Thyroid gland (tissue), 4 donors: ENCODE data around the gene CDK5RAP2. TPM values are rescaled to one million over a fixed set of nuclear protein-coding genes. Genes with fewer than 3 reads are reported as not detected.

Experiments
- DNase-seq, 2 donors: peaks; one replicate each; pipeline ENCODE4 v3.0.0-alpha.2; 2019
- H3K27ac ChIP-seq, 3 donors: fragments of 200-600 bp; sonication (generic); 1 replicate in 2 of 3; 2 replicates in 1 of 3; pipeline ENCODE4 v1.5.1; 2016 to 2019; ENCODE audit warnings: mild to moderate bottlenecking in 1 of 3, moderate library complexity in 1 of 3
- H3K27me3 ChIP-seq: fragments of 200-600 bp; sonication (generic); one replicate; pipeline ENCODE4 v1.5.1; 2019
- H3K36me3 ChIP-seq, 2 donors: fragments of 200-600 bp; sonication (generic); one replicate each; pipeline ENCODE4 v1.5.1; 2016 to 2019
- H3K4me1 ChIP-seq, 2 donors: fragments of 200-600 bp; sonication (generic); one replicate each; pipeline ENCODE4 v1.5.1; 2017 to 2019
- H3K4me3 ChIP-seq, 3 donors: fragments of 200-600 bp; sonication (generic); replicated peaks in 1 of 3; 1 replicate in 2 of 3; 2 replicates in 1 of 3; pipeline ENCODE4 v1.5.1; 2016; ENCODE audit warnings: mild to moderate bottlenecking in 1 of 3
- H3K9me3 ChIP-seq: fragments of 200-600 bp; sonication (generic); one replicate; pipeline ENCODE4 v1.5.1; 2017
- POLR2A ChIP-seq, 2 donors: fragments of 450-650 bp; IDR thresholded peaks; one replicate each; pipeline ENCODE4 v1.6.1; 2017; ENCODE audit warnings: antibody characterized with exemption in 2 of 2, mild to moderate bottlenecking in 2 of 2, moderate library complexity in 1 of 2
- WGBS, 2 donors: methylation state at CpG; one replicate each; pipeline ENCODE4 v1.1.5; 2017; 5-methylcytosine and 5-hydroxymethylcytosine counted together
- intact Hi-C: fragments of 100-400 bp; cut with DNase I; formaldehyde crosslinking; loops from one replicate; pipeline ENCODE4 v1.15.1; 2023
- total RNA-seq, 4 donors: library from RNA; depleted of rRNA; stranded (reverse); fragments of >200 nt; gene quantifications; one replicate each; pipeline ENCODE4 v1.2.3, GENCODE V29; 2016
- TF ChIP-seq, protein P1 (sequence below), 6 experiments: fragments of 200-600 bp in 3 of 6; fragments of 450-650 bp in 3 of 6; sonication (generic) in 3 of 6; IDR thresholded peaks; one replicate each; pipeline ENCODE4 v1.5.1; 2016 to 2019; ENCODE audit warnings: antibody characterized with exemption in 6 of 6, mild to moderate bottlenecking in 2 of 6, inconsistent platforms in 1 of 6, moderate library complexity in 1 of 6

CDK5RAP2 gene
- total RNA-seq, 4 donors from 2014 or later, result 39.5 to 51.9 (median 46.9) TPM

DNA sequence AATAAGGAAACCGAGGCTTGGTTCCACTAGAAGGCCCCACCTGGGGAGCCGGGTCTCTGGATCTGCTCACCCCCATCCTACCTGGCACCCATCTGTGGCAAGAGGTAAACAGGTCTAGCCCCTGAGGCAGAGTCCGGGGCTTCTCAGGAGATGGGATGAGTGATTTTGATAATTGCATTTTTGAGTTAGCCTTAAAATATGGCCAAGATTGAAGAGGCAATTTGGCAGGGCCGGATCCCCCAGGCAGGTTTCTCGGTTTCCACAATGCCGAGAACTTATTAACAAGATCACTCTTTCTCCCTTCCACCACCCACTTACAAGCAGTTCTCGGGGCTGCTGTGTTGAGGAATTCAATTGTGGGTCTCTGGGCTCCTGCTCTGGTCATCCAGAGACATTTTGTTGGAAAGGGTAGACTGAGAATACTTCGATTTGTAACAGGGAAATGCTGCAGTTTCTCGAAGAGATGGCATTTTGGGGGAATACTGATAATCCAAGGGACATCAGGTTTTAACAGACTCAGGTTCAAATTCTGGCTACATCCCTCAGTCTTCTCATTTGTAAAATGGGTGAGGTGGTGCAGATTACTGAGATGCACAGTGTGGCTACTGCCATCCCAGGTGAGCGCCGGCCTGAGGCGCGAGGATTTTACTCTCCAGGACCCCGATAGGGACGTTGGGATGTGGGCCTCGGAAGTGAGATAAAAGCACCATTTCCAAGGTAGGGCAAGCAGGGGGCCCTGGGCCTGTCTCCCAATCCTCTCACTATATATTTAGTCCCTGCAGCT lies 194.2 kb downstream of the CDK5RAP2 start:
- no peak for TF ChIP-seq POLR2A (IDR thresholded peaks at IDR 0.05)
- TF ChIP-seq, protein P1, sequence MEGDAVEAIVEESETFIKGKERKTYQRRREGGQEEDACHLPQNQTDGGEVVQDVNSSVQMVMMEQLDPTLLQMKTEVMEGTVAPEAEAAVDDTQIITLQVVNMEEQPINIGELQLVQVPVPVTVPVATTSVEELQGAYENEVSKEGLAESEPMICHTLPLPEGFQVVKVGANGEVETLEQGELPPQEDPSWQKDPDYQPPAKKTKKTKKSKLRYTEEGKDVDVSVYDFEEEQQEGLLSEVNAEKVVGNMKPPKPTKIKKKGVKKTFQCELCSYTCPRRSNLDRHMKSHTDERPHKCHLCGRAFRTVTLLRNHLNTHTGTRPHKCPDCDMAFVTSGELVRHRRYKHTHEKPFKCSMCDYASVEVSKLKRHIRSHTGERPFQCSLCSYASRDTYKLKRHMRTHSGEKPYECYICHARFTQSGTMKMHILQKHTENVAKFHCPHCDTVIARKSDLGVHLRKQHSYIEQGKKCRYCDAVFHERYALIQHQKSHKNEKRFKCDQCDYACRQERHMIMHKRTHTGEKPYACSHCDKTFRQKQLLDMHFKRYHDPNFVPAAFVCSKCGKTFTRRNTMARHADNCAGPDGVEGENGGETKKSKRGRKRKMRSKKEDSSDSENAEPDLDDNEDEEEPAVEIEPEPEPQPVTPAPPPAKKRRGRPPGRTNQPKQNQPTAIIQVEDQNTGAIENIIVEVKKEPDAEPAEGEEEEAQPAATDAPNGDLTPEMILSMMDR (IDR thresholded peaks at IDR 0.05), result no peak
- WGBS, 2 donors, result 93 to 97% methylated on average over 16 of the region's 16 CpGs
- DNase-seq, result no peak
- intact Hi-C loops, result no loop called here
- no peak overlapping the region for H3K27ac ChIP-seq
- H3K4me3 ChIP-seq, result no peak overlapping the region
- H3K36me3 ChIP-seq, result peaks cover under 1 to 7% of the 10 kb centered on the region in 2 donors
- H3K9me3 ChIP-seq, result no peaks in the 10 kb centered on the region
- no peaks in the 10 kb centered on the region for H3K27me3 ChIP-seq
- peaks cover 11% of the 10 kb centered on the region in 2 donors for H3K4me1 ChIP-seq

DNA sequence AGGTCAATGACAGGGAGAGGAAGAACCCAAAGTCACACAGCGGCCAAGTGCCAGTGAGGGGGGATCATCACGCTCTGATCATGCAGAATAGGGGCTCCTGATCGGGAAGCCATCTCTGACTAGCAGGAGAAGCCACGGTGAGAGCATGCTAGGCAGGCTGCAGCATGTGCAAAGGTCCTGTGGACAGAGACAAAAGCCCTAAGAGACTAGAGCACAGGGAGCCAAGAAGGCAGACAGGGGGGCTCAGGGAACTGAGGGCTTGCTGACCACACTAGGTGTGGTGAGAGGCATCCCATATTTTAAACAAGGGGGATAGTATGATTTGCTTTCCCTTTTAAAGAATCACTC lies 195.1 kb downstream of the CDK5RAP2 start:
- Histone ChIP-seq H3K27me3 (no peaks in the 10 kb centered on the region), H3K9me3 (no peaks in the 10 kb centered on the region), H3K4me1 (peaks cover 11% of the 10 kb centered on the region in 2 donors), H3K36me3 (peaks cover 0 to 5% of the 10 kb centered on the region in 2 donors), H3K27ac (no peak overlapping the region), H3K4me3 (no peak overlapping the region)
- 91 to 94% methylated on average over 4 of the region's 4 CpGs for WGBS, 2 donors
- intact Hi-C loops, result no loop called here
- DNase-seq, result no peak
- TF ChIP-seq POLR2A (IDR thresholded peaks at IDR 0.05), result no peak
- TF ChIP-seq, protein P1 (IDR thresholded peaks at IDR 0.05), result no peak

DNA sequence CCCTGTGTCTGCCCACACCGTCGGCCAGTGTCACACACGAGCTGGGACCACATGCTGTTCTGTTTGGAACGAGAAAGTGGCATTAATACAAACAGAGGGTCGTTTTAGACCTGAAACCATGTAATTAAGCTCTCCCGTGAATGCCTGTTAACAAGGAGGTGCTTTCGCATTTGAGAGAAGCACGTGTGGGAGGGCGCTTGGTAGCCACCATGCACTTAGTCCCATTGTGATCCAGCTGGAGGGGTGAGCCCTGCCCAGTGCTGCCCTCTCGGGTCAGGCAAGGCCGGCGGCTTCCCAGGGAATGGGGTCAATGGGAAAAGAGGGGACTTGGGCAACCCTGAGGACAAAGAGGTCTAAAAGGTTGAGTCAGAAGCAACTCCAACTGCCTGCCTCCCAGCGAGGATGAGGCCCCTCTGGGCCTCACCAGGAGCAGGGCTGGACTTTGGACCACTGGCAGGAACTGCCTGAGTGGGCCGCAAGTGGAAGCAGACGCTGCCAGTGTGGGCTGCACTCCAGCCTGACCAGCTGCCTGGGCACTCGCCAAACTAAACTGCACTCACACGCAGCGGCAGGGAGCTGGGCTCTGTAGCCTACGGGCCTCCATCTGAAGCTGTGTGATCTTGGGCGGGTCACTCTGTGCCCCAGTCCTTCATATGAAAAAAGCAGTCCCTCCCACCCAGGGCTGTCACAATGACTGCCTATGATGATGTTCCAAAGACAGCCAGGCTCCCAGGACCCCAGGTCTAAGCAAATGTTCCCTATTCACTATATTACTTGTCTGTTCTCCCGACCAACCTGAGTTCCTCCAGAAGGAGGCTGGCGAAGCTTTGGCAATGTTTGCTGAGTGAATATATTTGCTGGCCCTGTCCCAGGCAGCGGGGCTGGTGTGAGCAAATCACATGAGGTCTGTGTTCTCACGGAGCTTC lies 195.7 kb downstream of the CDK5RAP2 start:
- Histone ChIP-seq H3K9me3 (no peaks in the 10 kb centered on the region), H3K4me3 (no peak overlapping the region), H3K4me1 (peaks cover 11% of the 10 kb centered on the region in 2 donors), H3K36me3 (no peaks in the 10 kb centered on the region), H3K27me3 (no peaks in the 10 kb centered on the region), H3K27ac (no peak overlapping the region)
- intact Hi-C loops, result no loop called here
- DNase-seq, result peak; percentile 58 to 75
- 59 to 70% methylated on average over 20 to 24 of the region's 24 CpGs for WGBS, 2 donors
- TF ChIP-seq POLR2A (IDR thresholded peaks at IDR 0.05), result no peak
- TF ChIP-seq, protein P1 (IDR thresholded peaks at IDR 0.05), result no peak

DNA sequence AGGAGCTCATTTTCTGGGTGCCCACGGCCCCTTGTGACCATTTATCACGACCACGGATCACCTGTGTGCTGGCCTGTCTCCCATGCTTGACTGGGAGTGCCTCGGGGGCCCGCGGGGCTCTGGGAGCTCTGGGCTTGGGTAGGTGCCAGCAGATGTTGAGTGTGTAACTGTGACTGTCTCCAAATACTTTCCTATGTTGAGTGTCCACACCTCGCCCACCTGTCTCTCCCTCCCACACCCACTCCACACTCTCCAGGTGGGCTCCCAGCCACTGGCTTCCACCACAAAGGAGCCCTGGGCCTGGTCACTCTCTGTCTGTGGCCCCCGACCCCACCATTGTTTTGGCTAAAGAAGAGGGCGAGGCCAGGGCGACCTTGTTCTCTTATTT lies 196.4 kb downstream of the CDK5RAP2 start:
- peak; percentile 27 to 41 for DNase-seq
- no peaks in the 10 kb centered on the region for H3K27me3 ChIP-seq
- WGBS, 2 donors, result 66 to 74% methylated on average over 9 of the region's 10 CpGs
- no peaks in the 10 kb centered on the region for H3K9me3 ChIP-seq
- peaks cover 11% of the 10 kb centered on the region in 2 donors for H3K4me1 ChIP-seq
- H3K4me3 ChIP-seq, result no peak overlapping the region
- no peak overlapping the region for H3K27ac ChIP-seq
- TF ChIP-seq POLR2A (IDR thresholded peaks at IDR 0.05), result no peak
- TF ChIP-seq, protein P1 (IDR thresholded peaks at IDR 0.05), result no peak
- intact Hi-C loops, result no loop called here
- H3K36me3 ChIP-seq, result no peaks in the 10 kb centered on the region
